ENCODE measurements around the gene REXO5. TPM values are rescaled to one million over a fixed set of nuclear protein-coding genes. Genes with fewer than 3 reads are reported as not detected.
"Not testable (repeated sequence)": the region's sequence is repeated elsewhere in the genome, so short reads cannot be mapped to it uniquely, and the experiment has no call there.

REXO5 gene
- total RNA-seq, 1 experiment from 2014 or later: 33.5 TPM

- peak; percentile 36 for DNase-seq (ENCODE audit: low read depth)
Observed at GRCh38 chr16:20799599-20799998, 6.7 kb upstream of the REXO5 start.

- DNase-seq (ENCODE audit: low read depth): no peak
Observed at GRCh38 chr16:20801278-20801677, 5.0 kb upstream of the REXO5 start.

- peak; percentile 5 for DNase-seq (ENCODE audit: low read depth)
Observed at GRCh38 chr16:20803192-20803560, 3.2 kb upstream of the REXO5 start.

- DNase-seq (ENCODE audit: low read depth): no peak
Observed at GRCh38 chr16:20803561-20804214, 2.6 kb upstream of the REXO5 start.

GRCh38 chr16:20805684-20806167, 601 bp upstream of the REXO5 start:
- DNase-seq (ENCODE audit: low read depth): not testable (repeated sequence)

GRCh38 chr16:20807862-20808261, 1.5 kb downstream of the REXO5 start:
- DNase-seq (ENCODE audit: low read depth): no peak

- DNase-seq (ENCODE audit: low read depth): no peak
Observed at GRCh38 chr16:20811889-20812439, 5.6 kb downstream of the REXO5 start.

- no peak for DNase-seq (ENCODE audit: low read depth)
Observed at GRCh38 chr16:20812510-20812909, 6.2 kb downstream of the REXO5 start.

- peak; percentile 20 for DNase-seq (ENCODE audit: low read depth)
Observed at GRCh38 chr16:20814784-20815183, 8.5 kb downstream of the REXO5 start.

- no peak for DNase-seq (ENCODE audit: low read depth)
Observed at GRCh38 chr16:20818929-20819585, 12.7 kb downstream of the REXO5 start.

- no peak for DNase-seq (ENCODE audit: low read depth)
Observed at GRCh38 chr16:20821682-20822081, 15.4 kb downstream of the REXO5 start.

GRCh38 chr16:20822521-20823325, 16.4 kb downstream of the REXO5 start:
- no peak for DNase-seq (ENCODE audit: low read depth)

GRCh38 chr16:20826039-20826566, 19.8 kb downstream of the REXO5 start:
- no peak for DNase-seq (ENCODE audit: low read depth)

- no peak for DNase-seq (ENCODE audit: low read depth)
Observed at GRCh38 chr16:20829536-20829935, 23.2 kb downstream of the REXO5 start.

GRCh38 chr16:20830372-20830771, 24.0 kb downstream of the REXO5 start:
- no peak for DNase-seq (ENCODE audit: low read depth)

- no peak for DNase-seq (ENCODE audit: low read depth)
Observed at GRCh38 chr16:20833086-20833485, 26.8 kb downstream of the REXO5 start.

GRCh38 chr16:20838240-20838639, 31.9 kb downstream of the REXO5 start:
- DNase-seq (ENCODE audit: low read depth): no peak

- DNase-seq (ENCODE audit: low read depth): no peak
Observed at GRCh38 chr16:20839504-20839903, 33.2 kb downstream of the REXO5 start.

GRCh38 chr16:20844054-20844453, 37.7 kb downstream of the REXO5 start:
- no peak for DNase-seq (ENCODE audit: low read depth)

GRCh38 chr16:20844588-20844987, 38.3 kb downstream of the REXO5 start:
- no peak for DNase-seq (ENCODE audit: low read depth)

- no peak for DNase-seq (ENCODE audit: low read depth)
Observed at GRCh38 chr16:20846030-20846429, 39.7 kb downstream of the REXO5 start.

GRCh38 chr16:20846551-20846950, 40.2 kb downstream of the REXO5 start:
- no peak for DNase-seq (ENCODE audit: low read depth)
